Measurements from ENCODE around the gene RPL13A.

The RPL13A gene

DNA sequence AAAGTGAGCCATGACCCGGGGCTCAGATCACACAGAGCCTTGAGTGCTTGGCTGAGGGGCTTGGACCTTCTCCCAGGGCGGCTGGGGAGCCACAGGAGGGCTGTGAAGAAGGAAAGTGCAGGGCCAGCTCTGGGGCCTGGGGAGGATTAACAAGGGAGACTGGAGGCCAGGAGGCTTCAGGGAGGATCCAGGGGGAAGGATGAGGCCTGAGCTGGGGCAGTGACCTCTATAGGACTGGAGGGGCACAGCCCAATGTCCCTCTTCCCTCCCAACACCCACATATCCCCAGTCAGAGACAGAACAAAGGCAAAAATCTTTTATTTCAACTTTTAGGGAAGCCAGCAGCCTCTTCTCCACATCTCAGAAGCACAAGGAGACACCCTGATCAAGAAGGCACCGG is 41.4 kb upstream of the RPL13A start:
- Histone ChIP-seq H3K36me3 (replicated peaks; ENCODE audit: insufficient read depth, low read length) (no peaks in the 10 kb centered on the region), H3K9me3 (replicated peaks; ENCODE audit: insufficient read depth, low read length) (no peaks in the 10 kb centered on the region), H2AFZ (ENCODE audit: low read length) (no peak overlapping the region), H3K27ac (ENCODE audit: low read length) (no peak overlapping the region), H3K27me3 (replicated peaks; ENCODE audit: insufficient read depth, low read length) (peaks cover 11% of the 10 kb centered on the region), H3K4me2 (ENCODE audit: low read depth, low read length) (no peak overlapping the region), H3K79me2 (ENCODE audit: low read length) (peaks cover 14% of the 10 kb centered on the region), H3F3A (ENCODE audit: insufficient read depth, low read length) (peaks cover 6% of the 10 kb centered on the region; the same call in 1 of the 2 replicates), H4K20me1 (ENCODE audit: insufficient read depth, low read length) (no peaks in the 10 kb centered on the region), H3K4me1 (ENCODE audit: low read length) (peaks cover 5% of the 10 kb centered on the region; the same call in 1 of the 2 replicates), H3K4me3 (ENCODE audit: low read length) (no peak overlapping the region), H3K9me2 (replicated peaks; ENCODE audit: insufficient read depth, low read length) (no peaks in the 10 kb centered on the region), H3K9ac (ENCODE audit: low read length) (no peak overlapping the region)
- DNase-seq: no peak
- TF ChIP-seq, protein P1, sequence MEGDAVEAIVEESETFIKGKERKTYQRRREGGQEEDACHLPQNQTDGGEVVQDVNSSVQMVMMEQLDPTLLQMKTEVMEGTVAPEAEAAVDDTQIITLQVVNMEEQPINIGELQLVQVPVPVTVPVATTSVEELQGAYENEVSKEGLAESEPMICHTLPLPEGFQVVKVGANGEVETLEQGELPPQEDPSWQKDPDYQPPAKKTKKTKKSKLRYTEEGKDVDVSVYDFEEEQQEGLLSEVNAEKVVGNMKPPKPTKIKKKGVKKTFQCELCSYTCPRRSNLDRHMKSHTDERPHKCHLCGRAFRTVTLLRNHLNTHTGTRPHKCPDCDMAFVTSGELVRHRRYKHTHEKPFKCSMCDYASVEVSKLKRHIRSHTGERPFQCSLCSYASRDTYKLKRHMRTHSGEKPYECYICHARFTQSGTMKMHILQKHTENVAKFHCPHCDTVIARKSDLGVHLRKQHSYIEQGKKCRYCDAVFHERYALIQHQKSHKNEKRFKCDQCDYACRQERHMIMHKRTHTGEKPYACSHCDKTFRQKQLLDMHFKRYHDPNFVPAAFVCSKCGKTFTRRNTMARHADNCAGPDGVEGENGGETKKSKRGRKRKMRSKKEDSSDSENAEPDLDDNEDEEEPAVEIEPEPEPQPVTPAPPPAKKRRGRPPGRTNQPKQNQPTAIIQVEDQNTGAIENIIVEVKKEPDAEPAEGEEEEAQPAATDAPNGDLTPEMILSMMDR (IDR thresholded peaks at IDR 0.05; ENCODE audit: low read length): no peak
- no peak for TF ChIP-seq EZH2phosphoT487 (IDR thresholded peaks at IDR 0.05; ENCODE audit: low read length)
- TF ChIP-seq EZH2 (optimal IDR thresholded peaks at IDR 0.05; ENCODE audit: low read depth, low read length): no peak

DNA sequence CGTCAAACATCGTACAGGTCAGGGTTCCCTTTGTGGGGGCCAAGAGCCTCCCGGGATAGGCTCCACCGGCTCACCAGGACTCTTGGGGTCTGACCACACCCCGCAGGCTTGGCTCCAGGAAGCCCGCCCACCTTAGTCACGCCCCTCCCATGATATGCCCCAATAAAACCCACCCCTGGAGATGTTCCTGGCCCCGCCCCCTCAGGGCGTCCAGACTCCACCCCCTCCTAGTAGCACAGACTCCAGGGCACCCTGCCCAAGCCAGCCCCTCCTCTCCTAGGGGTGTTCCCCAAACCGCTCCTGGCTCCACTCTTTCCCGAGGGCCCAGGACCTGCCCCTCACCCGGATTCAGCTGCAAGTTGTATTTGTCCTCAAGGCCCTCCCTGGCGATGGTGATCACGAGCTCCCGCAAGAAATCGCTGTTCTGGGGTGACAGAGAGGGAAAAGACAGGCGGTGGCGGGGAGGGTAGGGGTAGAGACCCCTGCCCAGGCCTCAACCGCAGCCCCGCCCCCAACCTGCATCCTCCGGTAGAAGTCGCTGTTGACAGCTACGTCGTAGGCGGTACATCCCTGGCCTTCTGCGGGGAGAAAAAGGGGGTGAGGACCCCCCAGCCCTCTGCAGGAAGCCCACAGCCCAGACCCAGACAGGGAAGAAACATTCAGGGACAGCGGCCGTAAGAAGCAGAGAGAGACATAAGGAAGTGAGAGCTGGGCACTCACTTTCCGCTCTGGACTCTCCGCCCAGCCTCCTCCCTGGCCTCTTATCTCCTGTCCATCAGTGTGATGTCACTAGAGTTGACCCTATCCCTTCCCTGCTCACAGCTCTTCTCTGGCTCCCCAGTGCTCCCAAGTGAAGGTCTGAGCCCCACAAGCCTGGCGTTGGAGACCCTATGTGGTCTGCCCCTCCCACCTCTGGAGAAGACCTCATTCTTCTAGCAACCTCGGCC is 39.6 kb upstream of the RPL13A start:
- no peaks in the 10 kb centered on the region for H3K9me2 ChIP-seq (replicated peaks; ENCODE audit: insufficient read depth, low read length)
- H2AFZ ChIP-seq (ENCODE audit: low read length): no peak overlapping the region
- H3K27me3 ChIP-seq (replicated peaks; ENCODE audit: insufficient read depth, low read length): no peaks in the 10 kb centered on the region
- H3F3A ChIP-seq (ENCODE audit: insufficient read depth, low read length): peaks cover 14% of the 10 kb centered on the region
- H3K36me3 ChIP-seq (replicated peaks; ENCODE audit: insufficient read depth, low read length): no peaks in the 10 kb centered on the region
- TF ChIP-seq EZH2phosphoT487 (IDR thresholded peaks at IDR 0.05; ENCODE audit: low read length) (no peak), EZH2 (optimal IDR thresholded peaks at IDR 0.05; ENCODE audit: low read depth, low read length) (no peak)
- TF ChIP-seq, protein P1 (IDR thresholded peaks at IDR 0.05; ENCODE audit: low read length): no peak
- no peak overlapping the region for H3K4me2 ChIP-seq (ENCODE audit: low read depth, low read length)
- H3K27ac ChIP-seq (ENCODE audit: low read length): no peak overlapping the region
- no peak for DNase-seq
- H3K79me2 ChIP-seq (ENCODE audit: low read length): peaks cover 20% of the 10 kb centered on the region
- H3K4me1 ChIP-seq (ENCODE audit: low read length): peaks cover 5% of the 10 kb centered on the region; the same call in 1 of the 2 replicates
- no peak overlapping the region for H3K9ac ChIP-seq (ENCODE audit: low read length)
- no peaks in the 10 kb centered on the region for H4K20me1 ChIP-seq (ENCODE audit: insufficient read depth, low read length)
- no peak overlapping the region for H3K4me3 ChIP-seq (ENCODE audit: low read length)
- no peaks in the 10 kb centered on the region for H3K9me3 ChIP-seq (replicated peaks; ENCODE audit: insufficient read depth, low read length)

DNA sequence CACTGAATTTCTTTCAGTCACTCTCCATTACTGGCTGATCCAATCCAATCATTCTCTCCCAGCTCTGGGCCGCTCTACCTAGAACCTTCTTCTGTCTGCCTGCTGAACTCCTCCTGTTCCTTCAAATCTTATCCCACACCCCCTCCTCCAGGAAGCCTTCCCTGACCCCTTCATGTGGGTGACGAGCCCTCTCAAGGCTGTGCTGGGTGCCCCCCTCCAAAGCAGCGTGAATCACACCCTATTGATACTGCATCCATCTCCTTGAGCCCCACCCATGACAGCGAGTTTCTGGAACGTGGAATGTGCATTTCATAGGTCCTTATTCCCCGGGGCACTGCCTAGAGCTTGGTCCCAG is 39.0 kb upstream of the RPL13A start:
- no peaks in the 10 kb centered on the region for H3K9me2 ChIP-seq (replicated peaks; ENCODE audit: insufficient read depth, low read length)
- no peaks in the 10 kb centered on the region for H3K27me3 ChIP-seq (replicated peaks; ENCODE audit: insufficient read depth, low read length)
- no peak overlapping the region for H3K9ac ChIP-seq (ENCODE audit: low read length)
- H3F3A ChIP-seq (ENCODE audit: insufficient read depth, low read length): peaks cover 19% of the 10 kb centered on the region
- H3K4me3 ChIP-seq (ENCODE audit: low read length): no peak overlapping the region
- H3K4me2 ChIP-seq (ENCODE audit: low read depth, low read length): no peak overlapping the region
- H3K4me1 ChIP-seq (ENCODE audit: low read length): peaks cover 5% of the 10 kb centered on the region; the same call in 1 of the 2 replicates
- no peaks in the 10 kb centered on the region for H4K20me1 ChIP-seq (ENCODE audit: insufficient read depth, low read length)
- H3K27ac ChIP-seq (ENCODE audit: low read length): no peak overlapping the region
- H3K9me3 ChIP-seq (replicated peaks; ENCODE audit: insufficient read depth, low read length): no peaks in the 10 kb centered on the region
- no peaks in the 10 kb centered on the region for H3K36me3 ChIP-seq (replicated peaks; ENCODE audit: insufficient read depth, low read length)
- H2AFZ ChIP-seq (ENCODE audit: low read length): no peak overlapping the region
- DNase-seq: no peak
- peaks cover 20% of the 10 kb centered on the region for H3K79me2 ChIP-seq (ENCODE audit: low read length)
- TF ChIP-seq EZH2phosphoT487 (IDR thresholded peaks at IDR 0.05; ENCODE audit: low read length): no peak
- TF ChIP-seq, protein P1 (IDR thresholded peaks at IDR 0.05; ENCODE audit: low read length): no peak
- no peak for TF ChIP-seq EZH2 (optimal IDR thresholded peaks at IDR 0.05; ENCODE audit: low read depth, low read length)
